ENCODE data around the gene OPTN.

Gene OPTN

GRCh38 chr10:13095929-13096328 lies 4.0 kb upstream of the OPTN start:
- TF ChIP-seq REST (IDR thresholded peaks at IDR 0.05; ENCODE audit: insufficient read depth in 1 of 2, low read depth in 2 of 2, low read length in 2 of 2) (no peak), POLR2AphosphoS5 (IDR thresholded peaks at IDR 0.05; ENCODE audit: low read depth, low read length) (no peak), TAF1 (IDR thresholded peaks at IDR 0.05; ENCODE audit: borderline replicate concordance, insufficient read depth, low read length) (no peak), SIN3A (IDR thresholded peaks at IDR 0.05; ENCODE audit: borderline replicate concordance, insufficient read depth, low read length) (no peak), FOXP2 (optimal IDR thresholded peaks at IDR 0.05; ENCODE audit: borderline replicate concordance, extremely low read depth, extremely low read length, insufficient read depth) (no peak)

- TF ChIP-seq TAF1 (IDR thresholded peaks at IDR 0.05; ENCODE audit: borderline replicate concordance, insufficient read depth, low read length) (no peak), FOXP2 (optimal IDR thresholded peaks at IDR 0.05; ENCODE audit: borderline replicate concordance, extremely low read depth, extremely low read length, insufficient read depth) (no peak), REST (IDR thresholded peaks at IDR 0.05; ENCODE audit: insufficient read depth in 1 of 2, low read depth in 2 of 2, low read length in 2 of 2) (no peak), POLR2AphosphoS5 (IDR thresholded peaks at IDR 0.05; ENCODE audit: low read depth, low read length) (no peak), SIN3A (IDR thresholded peaks at IDR 0.05; ENCODE audit: borderline replicate concordance, insufficient read depth, low read length) (no peak)
Measured at GRCh38 chr10:13099144-13099665, 758 bp upstream of the OPTN start.

GRCh38 chr10:13100349-13101294 lies 659 bp downstream of the OPTN start:
- TF ChIP-seq POLR2AphosphoS5 (IDR thresholded peaks at IDR 0.05; ENCODE audit: low read depth, low read length) (no peak), FOXP2 (optimal IDR thresholded peaks at IDR 0.05; ENCODE audit: borderline replicate concordance, extremely low read depth, extremely low read length, insufficient read depth) (no peak), REST (IDR thresholded peaks at IDR 0.05; ENCODE audit: insufficient read depth in 1 of 2, low read depth in 2 of 2, low read length in 2 of 2) (no peak), SIN3A (IDR thresholded peaks at IDR 0.05; ENCODE audit: borderline replicate concordance, insufficient read depth, low read length) (no peak), TAF1 (IDR thresholded peaks at IDR 0.05; ENCODE audit: borderline replicate concordance, insufficient read depth, low read length) (no peak)

GRCh38 chr10:13102002-13102794 lies 2.2 kb downstream of the OPTN start:
- no peak for TF ChIP-seq FOXP2 (optimal IDR thresholded peaks at IDR 0.05; ENCODE audit: borderline replicate concordance, extremely low read depth, extremely low read length, insufficient read depth)
- no peak for TF ChIP-seq SIN3A (IDR thresholded peaks at IDR 0.05; ENCODE audit: borderline replicate concordance, insufficient read depth, low read length)
- no peak for TF ChIP-seq TAF1 (IDR thresholded peaks at IDR 0.05; ENCODE audit: borderline replicate concordance, insufficient read depth, low read length)
- TF ChIP-seq POLR2AphosphoS5 (IDR thresholded peaks at IDR 0.05; ENCODE audit: low read depth, low read length), result no peak
- TF ChIP-seq REST (IDR thresholded peaks at IDR 0.05; ENCODE audit: insufficient read depth in 1 of 2, low read depth in 2 of 2, low read length in 2 of 2), result no peak
